Thyroid gland (tissue), 4 donors: ENCODE data around the gene C2CD2. TPM values are rescaled to one million over a fixed set of nuclear protein-coding genes. Genes with fewer than 3 reads are reported as not detected.
A peak's percentile ranks its signal among the peaks of the same experiment; 100 is the strongest.

Experiments
- DNase-seq, 2 donors: peaks; one replicate each; pipeline ENCODE4 v3.0.0-alpha.2; 2019
- H3K27ac ChIP-seq, 3 donors: fragments of 200-600 bp; sonication (generic); 1 replicate in 2 of 3; 2 replicates in 1 of 3; pipeline ENCODE4 v1.5.1; 2016 to 2019; ENCODE audit warnings: mild to moderate bottlenecking in 1 of 3, moderate library complexity in 1 of 3
- H3K27me3 ChIP-seq: fragments of 200-600 bp; sonication (generic); one replicate; pipeline ENCODE4 v1.5.1; 2019
- H3K36me3 ChIP-seq, 2 donors: fragments of 200-600 bp; sonication (generic); one replicate each; pipeline ENCODE4 v1.5.1; 2016 to 2019
- H3K4me1 ChIP-seq, 2 donors: fragments of 200-600 bp; sonication (generic); one replicate each; pipeline ENCODE4 v1.5.1; 2017 to 2019
- H3K4me3 ChIP-seq, 3 donors: fragments of 200-600 bp; sonication (generic); replicated peaks in 1 of 3; 1 replicate in 2 of 3; 2 replicates in 1 of 3; pipeline ENCODE4 v1.5.1; 2016; ENCODE audit warnings: mild to moderate bottlenecking in 1 of 3
- H3K9me3 ChIP-seq: fragments of 200-600 bp; sonication (generic); one replicate; pipeline ENCODE4 v1.5.1; 2017
- POLR2A ChIP-seq, 2 donors: fragments of 450-650 bp; IDR thresholded peaks; one replicate each; pipeline ENCODE4 v1.6.1; 2017; ENCODE audit warnings: antibody characterized with exemption in 2 of 2, mild to moderate bottlenecking in 2 of 2, moderate library complexity in 1 of 2
- WGBS, 2 donors: methylation state at CpG; one replicate each; pipeline ENCODE4 v1.1.5; 2017; 5-methylcytosine and 5-hydroxymethylcytosine counted together
- intact Hi-C: fragments of 100-400 bp; cut with DNase I; formaldehyde crosslinking; loops from one replicate; pipeline ENCODE4 v1.15.1; 2023
- total RNA-seq, 4 donors: library from RNA; depleted of rRNA; stranded (reverse); fragments of >200 nt; gene quantifications; one replicate each; pipeline ENCODE4 v1.2.3, GENCODE V29; 2016
- TF ChIP-seq, protein P1 (sequence below), 6 experiments: fragments of 200-600 bp in 3 of 6; fragments of 450-650 bp in 3 of 6; sonication (generic) in 3 of 6; IDR thresholded peaks; one replicate each; pipeline ENCODE4 v1.5.1; 2016 to 2019; ENCODE audit warnings: antibody characterized with exemption in 6 of 6, mild to moderate bottlenecking in 2 of 6, inconsistent platforms in 1 of 6, moderate library complexity in 1 of 6

C2CD2 gene
- total RNA-seq, 4 donors from 2014 or later, result 12.7 to 22.7 (median 20.0) TPM

DNA sequence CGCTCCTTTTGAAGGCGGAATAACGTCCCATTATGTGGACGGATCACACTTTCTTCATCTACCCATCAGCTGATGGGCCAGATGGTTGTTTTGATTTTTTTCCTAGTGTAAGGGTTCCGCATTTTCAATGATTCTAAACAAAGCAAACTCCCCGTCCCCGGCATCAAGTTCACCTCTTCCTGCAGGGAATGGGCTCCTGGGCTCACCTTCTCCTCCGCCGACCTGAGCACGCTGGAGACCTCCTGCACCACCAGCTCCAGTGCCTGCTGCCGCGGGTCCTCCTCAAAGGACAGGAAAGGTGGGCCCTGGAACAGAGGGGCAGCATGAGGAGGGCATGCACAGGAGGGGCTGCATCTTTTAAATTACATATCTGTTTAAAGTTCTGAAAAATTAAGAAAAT lies 11.9 kb downstream of the C2CD2 start:
- Histone ChIP-seq H3K4me1 (no peaks in the 10 kb centered on the region), H3K36me3 (no peaks in the 10 kb centered on the region), H3K4me3 (no peak overlapping the region), H3K9me3 (no peaks in the 10 kb centered on the region), H3K27ac (no peak overlapping the region), H3K27me3 (no peaks in the 10 kb centered on the region)
- 90 to 96% methylated on average over 12 of the region's 12 CpGs for WGBS, 2 donors
- no peak for DNase-seq
- TF ChIP-seq, protein P1, sequence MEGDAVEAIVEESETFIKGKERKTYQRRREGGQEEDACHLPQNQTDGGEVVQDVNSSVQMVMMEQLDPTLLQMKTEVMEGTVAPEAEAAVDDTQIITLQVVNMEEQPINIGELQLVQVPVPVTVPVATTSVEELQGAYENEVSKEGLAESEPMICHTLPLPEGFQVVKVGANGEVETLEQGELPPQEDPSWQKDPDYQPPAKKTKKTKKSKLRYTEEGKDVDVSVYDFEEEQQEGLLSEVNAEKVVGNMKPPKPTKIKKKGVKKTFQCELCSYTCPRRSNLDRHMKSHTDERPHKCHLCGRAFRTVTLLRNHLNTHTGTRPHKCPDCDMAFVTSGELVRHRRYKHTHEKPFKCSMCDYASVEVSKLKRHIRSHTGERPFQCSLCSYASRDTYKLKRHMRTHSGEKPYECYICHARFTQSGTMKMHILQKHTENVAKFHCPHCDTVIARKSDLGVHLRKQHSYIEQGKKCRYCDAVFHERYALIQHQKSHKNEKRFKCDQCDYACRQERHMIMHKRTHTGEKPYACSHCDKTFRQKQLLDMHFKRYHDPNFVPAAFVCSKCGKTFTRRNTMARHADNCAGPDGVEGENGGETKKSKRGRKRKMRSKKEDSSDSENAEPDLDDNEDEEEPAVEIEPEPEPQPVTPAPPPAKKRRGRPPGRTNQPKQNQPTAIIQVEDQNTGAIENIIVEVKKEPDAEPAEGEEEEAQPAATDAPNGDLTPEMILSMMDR (IDR thresholded peaks at IDR 0.05), result no peak
- no peak for TF ChIP-seq POLR2A (IDR thresholded peaks at IDR 0.05)
- intact Hi-C loops, result no loop called here

GRCh38 chr21:41940431-41940830 lies 13.4 kb downstream of the C2CD2 start:
- no peak overlapping the region for H3K27ac ChIP-seq
- WGBS, 2 donors, result 92 to 99% methylated on average over 3 of the region's 3 CpGs
- no peak overlapping the region for H3K4me3 ChIP-seq
- no peak for DNase-seq
- no peaks in the 10 kb centered on the region for H3K9me3 ChIP-seq
- intact Hi-C loops, result no loop called here
- no peaks in the 10 kb centered on the region for H3K36me3 ChIP-seq
- no peaks in the 10 kb centered on the region for H3K4me1 ChIP-seq
- H3K27me3 ChIP-seq, result no peaks in the 10 kb centered on the region
- no peak for TF ChIP-seq POLR2A (IDR thresholded peaks at IDR 0.05)
- TF ChIP-seq, protein P1 (IDR thresholded peaks at IDR 0.05), result no peak

DNA sequence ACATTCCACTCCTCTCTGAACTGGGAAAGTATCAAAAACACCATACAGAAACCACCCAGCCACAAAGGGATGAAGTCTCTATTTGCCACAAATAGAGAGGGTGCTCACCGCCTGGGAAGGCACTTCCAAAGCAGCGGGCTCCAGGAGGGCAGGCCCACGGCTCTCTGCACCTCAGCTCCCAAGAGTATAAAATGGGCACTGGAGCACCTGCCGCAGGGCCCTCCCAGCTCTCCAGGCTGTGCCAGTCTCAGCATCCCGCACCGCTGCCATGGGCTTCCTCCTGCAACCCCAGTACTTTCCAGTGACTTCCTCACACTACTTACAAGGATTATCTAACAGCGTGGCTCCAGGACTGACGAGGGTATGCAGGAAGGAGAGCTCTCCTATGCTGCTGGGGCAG lies 14.4 kb downstream of the C2CD2 start:
- TF ChIP-seq POLR2A (IDR thresholded peaks at IDR 0.05), result no peak
- TF ChIP-seq, protein P1 (IDR thresholded peaks at IDR 0.05), result no peak
- intact Hi-C loops, result no loop called here
- no peak overlapping the region for H3K4me3 ChIP-seq
- H3K36me3 ChIP-seq, result no peaks in the 10 kb centered on the region
- DNase-seq, result no peak
- WGBS, 2 donors, result 90 to 92% methylated on average over 8 of the region's 8 CpGs
- no peaks in the 10 kb centered on the region for H3K27me3 ChIP-seq
- no peaks in the 10 kb centered on the region for H3K9me3 ChIP-seq
- H3K4me1 ChIP-seq, result no peaks in the 10 kb centered on the region
- no peak overlapping the region for H3K27ac ChIP-seq

GRCh38 chr21:41933313-41934079 lies 20.3 kb downstream of the C2CD2 start:
- H3K4me1 ChIP-seq, result peaks cover 4 to 32% of the 10 kb centered on the region in 2 donors
- peak overlapping the region; percentile 17 to 62 (median 57) for H3K27ac ChIP-seq
- H3K4me3 ChIP-seq, result peak overlapping the region in 1 of 3 donors; percentile 10
- DNase-seq, result no peak
- no peaks in the 10 kb centered on the region for H3K9me3 ChIP-seq
- intact Hi-C loops, result no loop called here
- no peaks in the 10 kb centered on the region for H3K36me3 ChIP-seq
- no peak for TF ChIP-seq POLR2A (IDR thresholded peaks at IDR 0.05)
- TF ChIP-seq, protein P1 (IDR thresholded peaks at IDR 0.05), result peak in 2 of 6 experiments; percentile 8 to 19
- no peaks in the 10 kb centered on the region for H3K27me3 ChIP-seq
- 35 to 43% methylated on average over 18 of the region's 18 CpGs for WGBS, 2 donors

- Histone ChIP-seq H3K4me3 (no peak overlapping the region), H3K9me3 (no peaks in the 10 kb centered on the region), H3K4me1 (peaks cover 4 to 36% of the 10 kb centered on the region in 2 donors), H3K36me3 (no peaks in the 10 kb centered on the region), H3K27ac (peak overlapping the region in 2 of 3 donors; percentile 57 to 62), H3K27me3 (no peaks in the 10 kb centered on the region)
- peak in 1 of 2 donors; percentile 25 for DNase-seq
- intact Hi-C loops, result no loop called here
- 55 to 58% methylated on average over 11 to 18 of the region's 18 CpGs for WGBS, 2 donors
- TF ChIP-seq, protein P1 (IDR thresholded peaks at IDR 0.05), result no peak
- no peak for TF ChIP-seq POLR2A (IDR thresholded peaks at IDR 0.05)
Observed at GRCh38 chr21:41932576-41933312, 21.1 kb downstream of the C2CD2 start.
